Measurements from ENCODE around the gene IFI35. TPM values are rescaled to one million over a fixed set of nuclear protein-coding genes. Genes with fewer than 3 reads are reported as not detected.

IFI35 gene
- total and polyA plus RNA-seq, 2 of the 8 experiments (the other 6 are each of a cell fraction or from before 2014, with no cell fraction given) = 2.5 to 4.7 TPM

GRCh38 chr17:42979511-42980273 lies 26.9 kb upstream of the IFI35 start, which contains the start of gene PTGES3L (continued):
- TF ChIP-seq RNF2 (IDR thresholded peaks at IDR 0.05; ENCODE audit: borderline replicate concordance, low read depth, low read length, missing control alignments, poor library complexity, severe bottlenecking) (no peak), CREB1 (IDR thresholded peaks at IDR 0.05) (no peak), BCL11A (IDR thresholded peaks at IDR 0.05; ENCODE audit: low read depth in 2 of 2, low read length in 2 of 2) (no peak), RBBP5 (IDR thresholded peaks at IDR 0.05; ENCODE audit: borderline replicate concordance, low read depth, low read length) (no peak), GTF2F1 (IDR thresholded peaks at IDR 0.05; ENCODE audit: borderline replicate concordance, low read depth, low read length) (no peak), SP2 (IDR thresholded peaks at IDR 0.05; ENCODE audit: low read length) (no peak), BRCA1 (IDR thresholded peaks at IDR 0.05; ENCODE audit: low read depth, low read length) (no peak), CHD1 (IDR thresholded peaks at IDR 0.05; ENCODE audit: low read depth, low read length) (no peak), CHD2 (IDR thresholded peaks at IDR 0.05; ENCODE audit: low read length) (no peak), TAF1 (IDR thresholded peaks at IDR 0.05; ENCODE audit: low read depth, low read length) (no peak), NRF1 (IDR thresholded peaks at IDR 0.05; ENCODE audit: low read depth, low read length) (no peak), SAP30 (IDR thresholded peaks at IDR 0.05; ENCODE audit: insufficient read depth, insufficient replicate concordance, low read length) (no peak), HDAC6 (IDR thresholded peaks at IDR 0.05; ENCODE audit: low read depth, low read length) (no peak), POU5F1 (IDR thresholded peaks at IDR 0.05; ENCODE audit: low read depth, low read length) (no peak), PHF8 (conservative IDR thresholded peaks at IDR 0.05; ENCODE audit: low read depth, low read length) (0 out of 2 replicates have a peak, but pooled peaks have one; percentile 10), MAFK (IDR thresholded peaks at IDR 0.05; ENCODE audit: low read depth, low read length) (no peak), ATF2 (IDR thresholded peaks at IDR 0.05; ENCODE audit: low read length) (no peak), RXRA (IDR thresholded peaks at IDR 0.05; ENCODE audit: insufficient read depth, low read depth, low read length) (no peak), EGR1 (IDR thresholded peaks at IDR 0.05; ENCODE audit: borderline replicate concordance, low read depth, low read length) (no peak), ZNF274 (IDR thresholded peaks at IDR 0.05; ENCODE audit: borderline replicate concordance, extremely low read depth, low read length) (no peak), KDM1A (IDR thresholded peaks at IDR 0.05; ENCODE audit: borderline replicate concordance, low read length) (no peak), FOSL1 (IDR thresholded peaks at IDR 0.05; ENCODE audit: insufficient read depth, low read depth, low read length) (no peak), HDAC2 (IDR thresholded peaks at IDR 0.05; ENCODE audit: borderline replicate concordance in 1 of 2, low read depth in 2 of 2, low read length in 2 of 2) (no peak)

All from H1 (cell line).